HCT116 (cell line): Measurements from ENCODE around the gene RAD51AP1. TPM values are rescaled to one million over a fixed set of nuclear protein-coding genes. Genes with fewer than 3 reads are reported as not detected.

Experiments
- ATAC-seq: fragments of 200-7000 bp; cut with Tn5 transposase; 2 replicates; pipeline ENCODE4 v1.9.1; 2020; ENCODE audit warnings: mild to moderate bottlenecking, moderate library complexity
- BruUV-seq: library from RNA; stranded (reverse); fragments of 400-500 nt; replicated peaks from 2 replicates; lab custom pipeline; 2021; lab: Mats Ljungman, UMichigan
- CTCF ChIA-PET: fragments of 300-600 bp; sonication (Branson Sonifier 250); formaldehyde crosslinking; loops from one replicate; lab custom pipeline; 2021; ENCODE audit warnings: antibody characterized with exemption; lab: Charles Lee
- POLR2A ChIA-PET: fragments of 300-600, 350-600 bp; sonication (Branson Sonifier 250); formaldehyde crosslinking; loops from one replicate; lab custom pipeline; 2021; ENCODE audit warnings: antibody characterized with exemption; lab: Charles Lee
- RAD21 ChIA-PET, 2 experiments: fragments of 300-600 bp; sonication (Branson Sonifier 250); formaldehyde crosslinking; loops; one replicate each; lab custom pipeline; 2023; ENCODE audit warnings: low total read pairs in 2 of 2; ENCODE audit not compliant: uncharacterized antibody in 2 of 2, unreplicated experiment in 2 of 2, low non-redundant PET in 1 of 2; lab: Charles Lee
- DNase-seq: peaks from one replicate; pipeline ENCODE4 v3.0.0-alpha.2; 2010; ENCODE audit warnings: low read depth, low spot score
- H2AFZ ChIP-seq: fragments of 200-600 bp; shearing (Covaris generic), sonication (generic); 2 replicates; pipeline ENCODE4 v1.6.1; 2017; ENCODE audit warnings: low read depth, mixed run types, mixed read lengths, antibody characterized with exemption, low read length; ENCODE audit not compliant: poor library complexity, severe bottlenecking
- H3K27ac ChIP-seq: 2 replicates; pipeline ENCODE4 v1.5.1; 2012; ENCODE audit warnings: low read depth, low read length
- H3K27me3 ChIP-seq: fragments of 200-600 bp; sonication (generic); 2 replicates; pipeline ENCODE4 v1.6.1; 2016; ENCODE audit warnings: mixed run types, low read length, mixed read lengths; ENCODE audit not compliant: insufficient read depth
- H3K36me3 ChIP-seq, 2 experiments: fragments of 200-500 bp in 1 of 2; fragments of 200-600 bp in 1 of 2; sonication (Bioruptor generic) in 1 of 2; sonication (generic) in 1 of 2; 2 replicates each; pipeline versions ENCODE4 v1.5.1 to v1.6.1; 2014 to 2016; ENCODE audit warnings: low read length in 2 of 2, inconsistent platforms in 1 of 2, mixed read lengths in 1 of 2, mixed run types in 1 of 2; ENCODE audit not compliant: insufficient read depth in 2 of 2, control insufficient read depth in 1 of 2
- H3K4me1 ChIP-seq, 2 experiments: fragments of 200-600 bp in 1 of 2; sonication (generic) in 1 of 2; 2 replicates each; pipeline versions ENCODE4 v1.5.1 to v1.6.1; 2012 to 2017; ENCODE audit warnings: low read length in 2 of 2, inconsistent platforms in 1 of 2, mild to moderate bottlenecking in 1 of 2, mixed read lengths in 1 of 2, mixed run types in 1 of 2, moderate library complexity in 1 of 2; ENCODE audit not compliant: insufficient read depth in 2 of 2, control insufficient read depth in 1 of 2
- H3K4me2 ChIP-seq: fragments of 200-600 bp; sonication (generic); 2 replicates; pipeline ENCODE4 v1.6.1; 2017; ENCODE audit warnings: mixed run types, low read length, mixed read lengths
- H3K4me3 ChIP-seq, 2 experiments: fragments of 200-600 bp in 1 of 2; sonication (generic) in 1 of 2; replicated peaks in 1 of 2; 2 replicates each; pipeline ENCODE4 v1.5.1; 2011 to 2016; ENCODE audit warnings: low read length in 2 of 2, control low read depth in 1 of 2, low read depth in 1 of 2, mild to moderate bottlenecking in 1 of 2, mixed read lengths in 1 of 2, mixed run types in 1 of 2
- H3K79me2 ChIP-seq: fragments of 200-600 bp; sonication (generic); 2 replicates; pipeline ENCODE4 v1.6.1; 2017; ENCODE audit warnings: mild to moderate bottlenecking, mixed run types, low read length, moderate library complexity, mixed read lengths; ENCODE audit not compliant: insufficient read depth
- H3K9ac ChIP-seq: fragments of 200-600 bp; sonication (generic); 2 replicates; pipeline ENCODE4 v1.6.1; 2016; ENCODE audit warnings: low read length, mixed read lengths
- H3K9me2 ChIP-seq: fragments of 200-600 bp; sonication (generic), shearing (Covaris generic); 2 replicates; pipeline ENCODE4 v1.6.1; 2017; ENCODE audit warnings: mixed run types, mild to moderate bottlenecking, moderate library complexity; ENCODE audit not compliant: insufficient read depth
- H3K9me3 ChIP-seq, 2 experiments: fragments of 200-500 bp in 1 of 2; fragments of 200-600 bp in 1 of 2; sonication (Bioruptor generic) in 1 of 2; sonication (generic) in 1 of 2; 2 replicates each; pipeline ENCODE4 v1.6.1; 2014 to 2017; ENCODE audit warnings: low read length in 2 of 2, mixed read lengths in 2 of 2, inconsistent platforms in 1 of 2, low read depth in 1 of 2, mild to moderate bottlenecking in 1 of 2, mixed run types in 1 of 2, moderate library complexity in 1 of 2; ENCODE audit not compliant: control insufficient read depth in 1 of 2, insufficient read depth in 1 of 2
- H4K20me1 ChIP-seq: fragments of 200-600 bp; sonication (generic), shearing (Covaris generic); 2 replicates; pipeline ENCODE4 v1.6.1; 2017; ENCODE audit warnings: mixed run types, mild to moderate bottlenecking, moderate library complexity; ENCODE audit not compliant: insufficient read depth
- SRF ChIP-seq: IDR thresholded peaks from 2 replicates; pipeline ENCODE4 v1.6.1; 2012; ENCODE audit warnings: low read depth
- intact Hi-C: fragments of 100-400 bp; cut with micrococcal nuclease; formaldehyde crosslinking; loops from 2 replicates; pipeline ENCODE4 v1.10.0; 2022
- total RNA-seq: library from RNA; stranded (reverse); gene quantifications from one replicate; pipeline ENCODE4 v1.2.1, GENCODE V29; 2021; ENCODE audit not compliant: unreplicated experiment

The RAD51AP1 gene
- total RNA-seq, 1 experiment from 2014 or later = 28.2 TPM

DNA sequence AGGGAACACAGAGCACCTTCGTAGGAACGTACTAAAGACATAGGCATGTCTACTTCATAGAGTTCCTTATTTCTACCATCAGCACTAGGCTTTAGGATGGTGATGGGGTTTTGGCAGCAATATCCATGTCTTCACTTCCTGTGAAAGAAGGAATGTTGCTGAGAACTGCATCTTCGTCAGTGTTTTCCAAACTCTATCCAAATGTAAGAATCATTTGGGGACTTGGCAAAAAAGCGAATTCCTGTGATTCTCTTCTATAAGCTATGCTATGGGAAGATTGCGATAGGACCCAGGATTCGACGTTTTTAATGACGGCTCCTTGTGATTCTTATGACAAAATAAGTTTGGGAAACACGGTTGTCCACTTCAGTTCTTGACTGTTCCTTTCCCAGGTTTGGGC lies 70.4 kb downstream of the RAD51AP1 start:
- CTCF ChIA-PET = no interaction called here
- intact Hi-C loops = loop anchor here (10.0 kb wide), 1 partner anchor 146 kb away; no protein-coding TSS in a partner anchor

More for the DNA sequence above, 70.4 kb downstream of the RAD51AP1 start:
- no TSS peak for BruUV-seq
- ChIA-PET RAD21 (no interaction called here), POLR2A (no interaction called here)
- no peaks in the 10 kb centered on the region for H3K27me3 ChIP-seq
- no peaks in the 10 kb centered on the region for H3K9me3 ChIP-seq
- H3K79me2 ChIP-seq = no peaks in the 10 kb centered on the region; the same call in 1 of the 2 replicates
- no peak for ATAC-seq
- no peak for DNase-seq
- H3K9ac ChIP-seq = no peak overlapping the region
- no peak overlapping the region for H3K4me2 ChIP-seq
- peaks cover 2 to 9% of the 10 kb centered on the region in 2 experiments; a peak in 1 of 4 replicates for H3K4me1 ChIP-seq
- H3K4me3 ChIP-seq = no peak overlapping the region
- peaks cover 8 to 14% of the 10 kb centered on the region in 2 experiments; a peak in 2 of 4 replicates for H3K36me3 ChIP-seq
- TF ChIP-seq SRF = no peak
- H4K20me1 ChIP-seq = no peaks in the 10 kb centered on the region
- H2AFZ ChIP-seq = no peak overlapping the region
- no peaks in the 10 kb centered on the region for H3K9me2 ChIP-seq
- no peak overlapping the region for H3K27ac ChIP-seq

Other genes with a start within 250 kb of the RAD51AP1 start
- gene TIGAR, start 217.7 kb upstream of the RAD51AP1 start, total RNA-seq = 13.7 TPM
- gene FGF23, start 159.2 kb upstream of the RAD51AP1 start, total RNA-seq = not detected
- gene FGF6, start 93.1 kb upstream of the RAD51AP1 start, total RNA-seq = not detected
- 27.1 TPM for gene DYRK4, start 23.3 kb downstream of the RAD51AP1 start, total RNA-seq
- gene AKAP3, start 110.2 kb downstream of the RAD51AP1 start, total RNA-seq = 4.3 TPM
- 95.4 TPM for gene NDUFA9, start 110.2 kb downstream of the RAD51AP1 start, total RNA-seq
- gene GALNT8, start 181.5 kb downstream of the RAD51AP1 start, total RNA-seq = not detected